HL-60/S4 (cell line): ENCODE results near the gene EMP1.

Source experiments
- in situ Hi-C: fragments of 300-500 bp; cut with MboI; formaldehyde crosslinking; loops from 2 replicates; pipeline ENCODE4 v1.14.3; 2022; ENCODE audit warnings: low sequenced_read_pairs

Gene EMP1

GRCh38 chr12:13171921-13172859 is 24.3 kb upstream of the EMP1 start:
- in situ Hi-C loops: no loop called here

- in situ Hi-C loops: no loop called here
Measured at GRCh38 chr12:13173012-13173932, 23.3 kb upstream of the EMP1 start.

- in situ Hi-C loops: no loop called here
Measured at GRCh38 chr12:13175499-13175898, 21.0 kb upstream of the EMP1 start.

- in situ Hi-C loops: no loop called here
Measured at GRCh38 chr12:13176256-13176655, 20.3 kb upstream of the EMP1 start.

GRCh38 chr12:13177373-13177772 is 19.2 kb upstream of the EMP1 start:
- in situ Hi-C loops: no loop called here

- in situ Hi-C loops: no loop called here
Measured at GRCh38 chr12:13177906-13178305, 18.6 kb upstream of the EMP1 start.

GRCh38 chr12:13178568-13179210 is 17.8 kb upstream of the EMP1 start:
- in situ Hi-C loops: no loop called here

- in situ Hi-C loops: no loop called here
Measured at GRCh38 chr12:13179211-13180074, 17.1 kb upstream of the EMP1 start.

- in situ Hi-C loops: no loop called here
Measured at GRCh38 chr12:13181375-13182070, 15.0 kb upstream of the EMP1 start.

- in situ Hi-C loops: no loop called here
Measured at GRCh38 chr12:13182881-13183280, 13.6 kb upstream of the EMP1 start.

- in situ Hi-C loops: no loop called here
Measured at GRCh38 chr12:13183620-13184019, 12.9 kb upstream of the EMP1 start.

- in situ Hi-C loops: no loop called here
Measured at GRCh38 chr12:13186302-13186701, 10.2 kb upstream of the EMP1 start.

- in situ Hi-C loops: no loop called here
Measured at GRCh38 chr12:13187399-13187798, 9.1 kb upstream of the EMP1 start.

GRCh38 chr12:13189264-13189663 is 7.3 kb upstream of the EMP1 start:
- in situ Hi-C loops: no loop called here

GRCh38 chr12:13190275-13190674 is 6.3 kb upstream of the EMP1 start:
- in situ Hi-C loops: no loop called here

GRCh38 chr12:13192719-13193118 is 3.8 kb upstream of the EMP1 start:
- in situ Hi-C loops: no loop called here

GRCh38 chr12:13193505-13194231 is 2.9 kb upstream of the EMP1 start:
- in situ Hi-C loops: no loop called here

GRCh38 chr12:13194401-13195110 is 2.0 kb upstream of the EMP1 start:
- in situ Hi-C loops: no loop called here
